NCI-H187 treated with DMSO at 0.1 percent for 48 hours (cell line): ENCODE data around the gene ZDHHC17.

Experiments used
- DNase-seq: peaks from one replicate; lab custom pipeline; 2025; lab: John Stamatoyannopoulos, UW

Gene ZDHHC17

GRCh38 chr12:76878099-76878898, 114.4 kb downstream of the ZDHHC17 start:
- DNase-seq = no peak

GRCh38 chr12:76878899-76879709, 115.2 kb downstream of the ZDHHC17 start, which contains the start of gene CSRP2:
Gene CSRP2 (minus strand): TSS chr12:76879019. CDS start chr12:76866260, 12,759 bp downstream.
- peak; percentile 54 for DNase-seq

GRCh38 chr12:76879710-76880518, 116.0 kb downstream of the ZDHHC17 start:
- DNase-seq = no peak

- DNase-seq = no peak
These were observed 116.7 kb downstream of the ZDHHC17 start for GRCh38 chr12:76880519-76881023.

- no peak for DNase-seq
These were observed 117.2 kb downstream of the ZDHHC17 start for GRCh38 chr12:76881142-76881541.

GRCh38 chr12:76882367-76882766, 118.5 kb downstream of the ZDHHC17 start:
- no peak for DNase-seq

- no peak for DNase-seq
These were observed 119.2 kb downstream of the ZDHHC17 start for GRCh38 chr12:76883151-76883550.

GRCh38 chr12:76883811-76884210, 119.9 kb downstream of the ZDHHC17 start:
- no peak for DNase-seq

GRCh38 chr12:76888775-76889174, 124.9 kb downstream of the ZDHHC17 start:
- no peak for DNase-seq

GRCh38 chr12:76890151-76891143, 126.5 kb downstream of the ZDHHC17 start:
- DNase-seq = no peak

GRCh38 chr12:76891609-76892008, 127.7 kb downstream of the ZDHHC17 start:
- DNase-seq = no peak

GRCh38 chr12:76895796-76896195, 131.9 kb downstream of the ZDHHC17 start:
- no peak for DNase-seq

GRCh38 chr12:76896274-76896673, 132.4 kb downstream of the ZDHHC17 start:
- DNase-seq = no peak

- DNase-seq = no peak
These were observed 134.5 kb downstream of the ZDHHC17 start for GRCh38 chr12:76898442-76898841.

GRCh38 chr12:76899522-76899921, 135.6 kb downstream of the ZDHHC17 start:
- DNase-seq = no peak

- DNase-seq = no peak
These were observed 137.9 kb downstream of the ZDHHC17 start for GRCh38 chr12:76901628-76902380.
